OCI-LY1 (cell line): ENCODE results near the gene PLA2G4B.

Source experiments
- H2AFZ ChIP-seq: fragments of 200-600 bp; sonication (generic), shearing (Covaris generic); 2 replicates; pipeline ENCODE4 v1.6.0; 2014; ENCODE audit warnings: antibody characterized with exemption, mild to moderate bottlenecking, low read length
- H3F3A ChIP-seq: fragments of 200-600 bp; sonication (generic), shearing (Covaris generic); 2 replicates; pipeline ENCODE4 v1.6.0; 2014; ENCODE audit warnings: mild to moderate bottlenecking, antibody characterized with exemption, low read length, moderate library complexity; ENCODE audit not compliant: insufficient read depth
- H3K27ac ChIP-seq: fragments of 200-600 bp; sonication (generic); 2 replicates; pipeline ENCODE4 v1.5.1; 2014; ENCODE audit warnings: low read length, mixed run types, mild to moderate bottlenecking, low read depth; ENCODE audit not compliant: poor library complexity, severe bottlenecking
- H3K27me3 ChIP-seq: fragments of 200-600 bp; sonication (generic); 2 replicates; pipeline ENCODE4 v1.6.0; 2014; ENCODE audit warnings: antibody characterized with exemption, mild to moderate bottlenecking, low read length, moderate library complexity; ENCODE audit not compliant: insufficient read depth
- H3K36me3 ChIP-seq: fragments of 200-600 bp; sonication (generic); 2 replicates; pipeline ENCODE4 v1.6.1; 2014; ENCODE audit warnings: mild to moderate bottlenecking, antibody characterized with exemption, low read length, moderate library complexity, mixed read lengths; ENCODE audit not compliant: insufficient read depth
- H3K4me1 ChIP-seq: fragments of 200-600 bp; sonication (generic); 2 replicates; pipeline ENCODE4 v1.5.1; 2014; ENCODE audit warnings: mild to moderate bottlenecking, low read length, moderate library complexity; ENCODE audit not compliant: insufficient read depth, severe bottlenecking
- H3K4me2 ChIP-seq: fragments of 200-600 bp; sonication (generic), shearing (Covaris generic); 2 replicates; pipeline ENCODE4 v1.6.1; 2014; ENCODE audit warnings: low read length
- H3K4me3 ChIP-seq: fragments of 200-600 bp; sonication (generic); 2 replicates; pipeline ENCODE4 v1.5.1; 2014; ENCODE audit warnings: low read length, low read depth, mild to moderate bottlenecking, mixed read lengths; ENCODE audit not compliant: poor library complexity, severe bottlenecking
- H3K79me2 ChIP-seq: fragments of 200-600 bp; shearing (Covaris generic); 2 replicates; pipeline ENCODE4 v1.6.1; 2016; ENCODE audit warnings: mixed run types, low read length, mixed read lengths; ENCODE audit not compliant: insufficient read depth
- H3K9ac ChIP-seq: fragments of 200-600 bp; sonication (generic), shearing (Covaris generic); 2 replicates; pipeline ENCODE4 v1.6.1; 2014; ENCODE audit warnings: mild to moderate bottlenecking, low read length, mixed read lengths
- H3K9me2 ChIP-seq: fragments of 200-600 bp; sonication (generic), shearing (Covaris generic); 2 replicates; pipeline ENCODE4 v1.6.1; 2014; ENCODE audit warnings: low read depth, mild to moderate bottlenecking, low read length, mixed read lengths
- H3K9me3 ChIP-seq: fragments of 200-600 bp; shearing (Covaris generic); 2 replicates; pipeline ENCODE4 v1.6.1; 2014; ENCODE audit warnings: low read length, mixed read lengths
- H4K20me1 ChIP-seq: fragments of 200-600 bp; sonication (generic), shearing (Covaris generic); 2 replicates; pipeline ENCODE4 v1.6.0; 2016; ENCODE audit warnings: mild to moderate bottlenecking, low read length; ENCODE audit not compliant: insufficient read depth
- CTCF ChIP-seq: fragments of 200-600 bp; sonication (generic), shearing (Covaris generic); IDR thresholded peaks from 2 replicates; pipeline ENCODE4 v1.5.1; 2017; ENCODE audit warnings: mild to moderate bottlenecking, antibody characterized with exemption, low read length, moderate library complexity, mixed read lengths
- EZH2 ChIP-seq: fragments of 200-600 bp; sonication (generic), shearing (Covaris generic); IDR thresholded peaks from 2 replicates; pipeline ENCODE4 v1.8.0; 2017; ENCODE audit warnings: borderline replicate concordance, mixed run types, mild to moderate bottlenecking, antibody characterized with exemption, low read length, moderate library complexity, mixed read lengths

Gene PLA2G4B

GRCh38 chr15:41857316-41857715, 18.7 kb downstream of the PLA2G4B start:
- no peaks in the 10 kb centered on the region for H3K9me2 ChIP-seq
- no peaks in the 10 kb centered on the region for H3F3A ChIP-seq
- no peaks in the 10 kb centered on the region for H3K36me3 ChIP-seq
- H3K4me2 ChIP-seq: no peak overlapping the region
- H3K4me1 ChIP-seq: no peaks in the 10 kb centered on the region
- H3K4me3 ChIP-seq: no peak overlapping the region
- H3K9me3 ChIP-seq: no peaks in the 10 kb centered on the region
- peaks cover 16% of the 10 kb centered on the region; the same call in 1 of the 2 replicates for H3K27me3 ChIP-seq
- H3K9ac ChIP-seq: no peak overlapping the region
- TF ChIP-seq CTCF: no peak
- H3K79me2 ChIP-seq: no peaks in the 10 kb centered on the region
- H3K27ac ChIP-seq: no peak overlapping the region
- no peak overlapping the region for H2AFZ ChIP-seq
- no peaks in the 10 kb centered on the region for H4K20me1 ChIP-seq

GRCh38 chr15:41858756-41859155, 20.1 kb downstream of the PLA2G4B start:
- no peaks in the 10 kb centered on the region for H3K9me2 ChIP-seq
- no peak overlapping the region for H3K4me2 ChIP-seq
- no peak overlapping the region for H3K27ac ChIP-seq
- no peaks in the 10 kb centered on the region for H3K4me1 ChIP-seq
- no peak overlapping the region for H3K4me3 ChIP-seq
- no peaks in the 10 kb centered on the region for H4K20me1 ChIP-seq
- no peaks in the 10 kb centered on the region for H3K36me3 ChIP-seq
- H3K9ac ChIP-seq: no peak overlapping the region
- H3F3A ChIP-seq: no peaks in the 10 kb centered on the region
- no peaks in the 10 kb centered on the region for H3K79me2 ChIP-seq
- H3K27me3 ChIP-seq: peaks cover 9% of the 10 kb centered on the region; the same call in 1 of the 2 replicates
- H3K9me3 ChIP-seq: no peaks in the 10 kb centered on the region
- peak; percentile 10; the same call in 1 of the 2 replicates for TF ChIP-seq CTCF
- no peak for TF ChIP-seq EZH2
- H2AFZ ChIP-seq: no peak overlapping the region

- Histone ChIP-seq H2AFZ (no peak overlapping the region), H3K27ac (no peak overlapping the region), H3K4me3 (no peak overlapping the region), H3K4me1 (no peaks in the 10 kb centered on the region), H3K9me3 (no peaks in the 10 kb centered on the region), H4K20me1 (no peaks in the 10 kb centered on the region), H3K4me2 (no peak overlapping the region), H3K9me2 (no peaks in the 10 kb centered on the region), H3F3A (no peaks in the 10 kb centered on the region), H3K9ac (no peak overlapping the region), H3K36me3 (no peaks in the 10 kb centered on the region), H3K79me2 (no peaks in the 10 kb centered on the region), H3K27me3 (peaks cover 9% of the 10 kb centered on the region; the same call in 1 of the 2 replicates)
- no peak for TF ChIP-seq EZH2
- TF ChIP-seq CTCF: no peak
These were observed 21.6 kb downstream of the PLA2G4B start for GRCh38 chr15:41860049-41860828.
